ENCODE data around the gene COX11.

Gene COX11

DNA sequence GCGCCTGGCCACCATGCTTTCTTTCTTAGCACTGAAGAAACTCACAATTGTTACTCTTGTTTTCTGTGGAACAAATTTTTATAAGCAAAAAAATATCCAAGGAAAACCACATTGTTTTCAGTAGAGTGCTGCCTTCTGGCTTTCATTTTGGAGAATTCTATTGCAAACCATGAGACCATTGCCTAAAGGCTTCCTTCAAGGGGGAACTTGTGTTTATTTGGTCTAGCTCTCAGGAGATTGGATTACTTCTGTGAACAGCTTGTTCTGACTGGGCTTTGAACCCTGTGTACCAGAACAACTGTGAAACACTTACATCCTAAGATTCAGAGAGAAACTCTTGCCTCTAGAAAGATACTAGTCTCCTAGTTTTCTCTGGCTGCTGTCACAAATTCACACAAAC, 35.7 kb downstream of the COX11 start:
- peaks cover 44% of the 10 kb centered on the region for H3K36me3 ChIP-seq (ENCODE audit: control insufficient read depth, insufficient read depth, low read length)
- H3K9ac ChIP-seq (ENCODE audit: low read depth, low read length) = no peak overlapping the region
- H3K4me1 ChIP-seq (ENCODE audit: control insufficient read depth, insufficient read depth, low read length) = no peaks in the 10 kb centered on the region
- H3K27me3 ChIP-seq (ENCODE audit: control insufficient read depth, insufficient read depth, low read length) = no peaks in the 10 kb centered on the region
- H3K4me3 ChIP-seq (ENCODE audit: low read depth, low read length) = no peak overlapping the region
- no peaks in the 10 kb centered on the region for H3K9me3 ChIP-seq (ENCODE audit: control insufficient read depth, insufficient read depth, low read length)

DNA sequence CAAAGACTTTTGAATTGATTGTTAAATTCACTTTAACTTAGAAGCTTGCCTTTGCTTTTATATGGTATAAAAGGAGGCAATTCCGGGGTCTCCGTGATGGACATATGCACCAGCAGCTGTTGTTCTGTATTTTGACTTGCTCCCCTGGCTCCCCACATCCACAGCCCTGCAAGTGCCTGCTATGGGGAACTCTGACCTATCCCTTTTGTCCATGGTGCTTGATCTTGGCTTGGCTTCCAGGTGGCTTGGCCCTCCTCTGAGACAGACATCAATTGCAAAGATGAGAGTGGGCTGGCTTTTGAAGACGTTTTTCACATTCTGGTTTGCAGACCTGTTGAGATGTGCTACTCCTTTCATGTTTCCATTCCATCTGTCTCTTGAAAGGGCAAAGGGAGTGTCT, 40.9 kb downstream of the COX11 start:
- no peaks in the 10 kb centered on the region for H3K4me1 ChIP-seq (ENCODE audit: control insufficient read depth, insufficient read depth, low read length)
- peaks cover 17% of the 10 kb centered on the region for H3K36me3 ChIP-seq (ENCODE audit: control insufficient read depth, insufficient read depth, low read length)

DNA sequence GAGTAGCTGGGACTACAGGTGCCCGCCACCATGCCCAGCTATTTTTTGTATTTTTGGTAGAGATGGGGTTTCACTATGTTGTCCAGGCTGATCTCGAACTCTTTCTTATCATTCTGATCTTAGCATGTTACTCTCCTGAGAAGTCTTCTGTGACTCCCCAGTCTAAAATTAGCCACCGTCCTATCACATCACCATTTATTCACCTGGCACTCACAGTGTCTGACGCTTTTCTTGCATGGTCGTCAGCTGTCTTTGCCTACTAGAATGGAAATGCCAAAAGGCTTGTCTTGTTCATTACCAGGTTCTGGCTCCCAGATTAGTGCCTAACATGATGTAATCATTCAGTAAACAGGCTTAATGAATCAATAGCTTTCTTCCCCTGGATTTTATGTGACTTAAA, 44.0 kb downstream of the COX11 start:
- H3K9ac ChIP-seq (ENCODE audit: low read depth, low read length) = no peak overlapping the region
- peaks cover 4% of the 10 kb centered on the region for H3K4me1 ChIP-seq (ENCODE audit: control insufficient read depth, insufficient read depth, low read length)
- no peaks in the 10 kb centered on the region for H3K27me3 ChIP-seq (ENCODE audit: control insufficient read depth, insufficient read depth, low read length)
- no peaks in the 10 kb centered on the region for H3K9me3 ChIP-seq (ENCODE audit: control insufficient read depth, insufficient read depth, low read length)
- H3K4me3 ChIP-seq (ENCODE audit: low read depth, low read length) = no peak overlapping the region
- H3K36me3 ChIP-seq (ENCODE audit: control insufficient read depth, insufficient read depth, low read length) = peaks cover 5% of the 10 kb centered on the region

More for the DNA sequence above, 40.9 kb downstream of the COX11 start:
- Histone ChIP-seq H3K27me3 (ENCODE audit: control insufficient read depth, insufficient read depth, low read length) (no peaks in the 10 kb centered on the region), H3K9me3 (ENCODE audit: control insufficient read depth, insufficient read depth, low read length) (no peaks in the 10 kb centered on the region), H3K4me3 (ENCODE audit: low read depth, low read length) (no peak overlapping the region), H3K9ac (ENCODE audit: low read depth, low read length) (no peak overlapping the region)

DNA sequence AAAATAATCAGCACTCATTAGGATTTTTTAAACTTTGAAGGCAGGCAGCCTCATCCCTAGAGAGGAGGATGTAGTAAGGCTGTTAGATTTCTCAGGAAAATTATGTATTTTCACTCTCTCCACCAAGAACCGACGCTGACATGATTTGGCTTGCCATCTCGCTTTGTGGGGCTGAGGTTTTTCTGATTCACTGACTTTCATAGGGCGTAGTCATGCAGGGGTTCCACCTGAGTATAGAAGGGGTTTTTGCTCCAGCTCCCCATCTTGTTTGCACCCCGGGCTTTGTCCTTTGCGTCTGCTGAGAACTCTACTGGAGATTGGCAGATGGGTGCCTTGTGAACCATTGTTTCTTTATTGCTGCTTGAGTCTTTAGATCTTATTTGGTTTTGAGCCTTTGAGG, 47.6 kb downstream of the COX11 start:
- Histone ChIP-seq H3K27me3 (ENCODE audit: control insufficient read depth, insufficient read depth, low read length) (no peaks in the 10 kb centered on the region), H3K9ac (ENCODE audit: low read depth, low read length) (no peak overlapping the region), H3K4me3 (ENCODE audit: low read depth, low read length) (no peak overlapping the region), H3K9me3 (ENCODE audit: control insufficient read depth, insufficient read depth, low read length) (no peaks in the 10 kb centered on the region), H3K36me3 (ENCODE audit: control insufficient read depth, insufficient read depth, low read length) (peaks cover 14% of the 10 kb centered on the region), H3K4me1 (ENCODE audit: control insufficient read depth, insufficient read depth, low read length) (peaks cover 8% of the 10 kb centered on the region)

DNA sequence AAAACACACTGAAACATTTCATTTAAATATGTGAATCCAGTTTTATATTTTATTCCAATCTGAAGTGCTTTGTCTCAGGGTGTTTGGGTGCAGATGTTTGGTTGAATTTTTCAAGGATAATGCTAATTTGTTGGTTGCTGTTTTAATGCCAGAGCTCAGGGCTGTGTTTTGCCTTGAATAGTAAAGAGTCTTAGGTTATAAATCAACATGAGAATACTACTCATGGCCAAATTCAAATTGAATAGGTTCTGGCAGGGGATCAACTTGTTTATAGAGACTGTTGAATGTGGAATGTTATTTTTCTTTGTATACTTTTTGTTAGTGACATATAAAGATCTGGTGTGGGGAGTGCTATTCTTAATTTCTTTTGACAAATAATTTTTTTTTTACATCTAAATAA, 49.0 kb downstream of the COX11 start:
- H3K4me1 ChIP-seq (ENCODE audit: control insufficient read depth, insufficient read depth, low read length) = peaks cover 8% of the 10 kb centered on the region
- no peaks in the 10 kb centered on the region for H3K27me3 ChIP-seq (ENCODE audit: control insufficient read depth, insufficient read depth, low read length)
- peaks cover 20% of the 10 kb centered on the region for H3K36me3 ChIP-seq (ENCODE audit: control insufficient read depth, insufficient read depth, low read length)
- no peak overlapping the region for H3K4me3 ChIP-seq (ENCODE audit: low read depth, low read length)
- no peak overlapping the region for H3K9ac ChIP-seq (ENCODE audit: low read depth, low read length)
- H3K9me3 ChIP-seq (ENCODE audit: control insufficient read depth, insufficient read depth, low read length) = no peaks in the 10 kb centered on the region

DNA sequence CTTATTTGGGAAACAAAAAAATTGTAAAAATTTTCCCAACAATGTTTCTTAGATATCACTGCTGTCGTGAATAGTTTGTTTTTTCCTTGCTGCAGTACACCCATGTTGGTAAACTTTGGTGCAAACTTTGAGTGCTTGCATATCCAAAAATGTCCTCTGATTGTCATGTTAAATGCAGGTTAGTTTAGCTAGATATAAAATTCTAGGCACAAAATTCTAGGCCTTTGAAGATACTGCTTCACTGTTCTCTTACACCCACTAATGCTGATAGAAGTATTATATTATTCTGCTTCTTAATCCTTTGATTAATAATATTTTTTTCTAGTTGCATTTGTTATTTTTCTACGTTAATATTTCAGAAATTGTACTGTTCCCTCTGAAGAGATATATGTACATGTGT, 51.7 kb downstream of the COX11 start:
- H3K9me3 ChIP-seq (ENCODE audit: control insufficient read depth, insufficient read depth, low read length) = no peaks in the 10 kb centered on the region
- no peaks in the 10 kb centered on the region for H3K27me3 ChIP-seq (ENCODE audit: control insufficient read depth, insufficient read depth, low read length)
- H3K4me1 ChIP-seq (ENCODE audit: control insufficient read depth, insufficient read depth, low read length) = peaks cover 8% of the 10 kb centered on the region
- H3K36me3 ChIP-seq (ENCODE audit: control insufficient read depth, insufficient read depth, low read length) = peaks cover 25% of the 10 kb centered on the region
- no peak overlapping the region for H3K9ac ChIP-seq (ENCODE audit: low read depth, low read length)
- H3K4me3 ChIP-seq (ENCODE audit: low read depth, low read length) = no peak overlapping the region

Measured in iPS-15b (cell line).